ENCODE measurements around the gene CHTOP.

DNA sequence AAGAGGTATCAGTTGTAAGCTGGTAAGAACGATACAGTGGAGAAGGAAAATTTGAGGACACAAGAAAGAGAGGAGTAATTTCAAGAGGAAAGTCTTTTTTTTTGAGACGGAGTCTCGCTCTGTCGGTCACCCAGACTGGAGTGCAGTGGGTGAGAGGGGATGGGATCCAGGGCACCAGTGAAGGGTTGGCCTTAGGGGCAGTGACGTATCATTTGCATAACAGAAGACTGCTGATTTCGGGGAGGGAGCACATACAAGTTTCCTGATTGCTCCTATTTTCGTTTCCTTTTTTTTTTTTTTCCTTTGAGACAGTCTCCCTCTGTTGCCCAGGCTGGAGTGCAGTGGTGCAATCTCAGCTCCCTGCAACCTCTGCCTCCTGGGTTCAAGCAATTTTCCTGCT, 10.8 kb upstream of the CHTOP start:
- TF ChIP-seq GATA2 (IDR thresholded peaks at IDR 0.05; ENCODE audit: low read depth, low read length) (no peak), GATA3 (IDR thresholded peaks at IDR 0.05; ENCODE audit: low read depth, low read length) (no peak)
